ENCODE measurements around the gene METTL16. TPM values are rescaled to one million over a fixed set of nuclear protein-coding genes. Genes with fewer than 3 reads are reported as not detected.

Gene METTL16
- total RNA-seq, 1 experiment from 2014 or later: 54.1 TPM

- TF ChIP-seq, protein P1, sequence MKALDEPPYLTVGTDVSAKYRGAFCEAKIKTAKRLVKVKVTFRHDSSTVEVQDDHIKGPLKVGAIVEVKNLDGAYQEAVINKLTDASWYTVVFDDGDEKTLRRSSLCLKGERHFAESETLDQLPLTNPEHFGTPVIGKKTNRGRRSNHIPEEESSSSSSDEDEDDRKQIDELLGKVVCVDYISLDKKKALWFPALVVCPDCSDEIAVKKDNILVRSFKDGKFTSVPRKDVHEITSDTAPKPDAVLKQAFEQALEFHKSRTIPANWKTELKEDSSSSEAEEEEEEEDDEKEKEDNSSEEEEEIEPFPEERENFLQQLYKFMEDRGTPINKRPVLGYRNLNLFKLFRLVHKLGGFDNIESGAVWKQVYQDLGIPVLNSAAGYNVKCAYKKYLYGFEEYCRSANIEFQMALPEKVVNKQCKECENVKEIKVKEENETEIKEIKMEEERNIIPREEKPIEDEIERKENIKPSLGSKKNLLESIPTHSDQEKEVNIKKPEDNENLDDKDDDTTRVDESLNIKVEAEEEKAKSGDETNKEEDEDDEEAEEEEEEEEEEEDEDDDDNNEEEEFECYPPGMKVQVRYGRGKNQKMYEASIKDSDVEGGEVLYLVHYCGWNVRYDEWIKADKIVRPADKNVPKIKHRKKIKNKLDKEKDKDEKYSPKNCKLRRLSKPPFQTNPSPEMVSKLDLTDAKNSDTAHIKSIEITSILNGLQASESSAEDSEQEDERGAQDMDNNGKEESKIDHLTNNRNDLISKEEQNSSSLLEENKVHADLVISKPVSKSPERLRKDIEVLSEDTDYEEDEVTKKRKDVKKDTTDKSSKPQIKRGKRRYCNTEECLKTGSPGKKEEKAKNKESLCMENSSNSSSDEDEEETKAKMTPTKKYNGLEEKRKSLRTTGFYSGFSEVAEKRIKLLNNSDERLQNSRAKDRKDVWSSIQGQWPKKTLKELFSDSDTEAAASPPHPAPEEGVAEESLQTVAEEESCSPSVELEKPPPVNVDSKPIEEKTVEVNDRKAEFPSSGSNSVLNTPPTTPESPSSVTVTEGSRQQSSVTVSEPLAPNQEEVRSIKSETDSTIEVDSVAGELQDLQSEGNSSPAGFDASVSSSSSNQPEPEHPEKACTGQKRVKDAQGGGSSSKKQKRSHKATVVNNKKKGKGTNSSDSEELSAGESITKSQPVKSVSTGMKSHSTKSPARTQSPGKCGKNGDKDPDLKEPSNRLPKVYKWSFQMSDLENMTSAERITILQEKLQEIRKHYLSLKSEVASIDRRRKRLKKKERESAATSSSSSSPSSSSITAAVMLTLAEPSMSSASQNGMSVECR (CRISPR knock-in tag; IDR thresholded peaks at IDR 0.05; ENCODE audit: borderline replicate concordance): no peak
- TF ChIP-seq ZNF671 (CRISPR knock-in tag; IDR thresholded peaks at IDR 0.05) (no peak), ATF2 (CRISPR knock-in tag; IDR thresholded peaks at IDR 0.05; ENCODE audit: borderline replicate concordance, low read depth) (no peak), MYBL2 (CRISPR knock-in tag; IDR thresholded peaks at IDR 0.05) (no peak), ZNF232 (CRISPR knock-in tag; IDR thresholded peaks at IDR 0.05) (no peak), ETV6 (CRISPR knock-in tag; IDR thresholded peaks at IDR 0.05) (no peak), ZNF423 (CRISPR knock-in tag; IDR thresholded peaks at IDR 0.05) (no peak), EMX1 (CRISPR knock-in tag; IDR thresholded peaks at IDR 0.05) (no peak), ZSCAN18 (CRISPR knock-in tag; IDR thresholded peaks at IDR 0.05) (no peak), MXD4 (CRISPR knock-in tag; IDR thresholded peaks at IDR 0.05; ENCODE audit: borderline replicate concordance) (no peak), CREB1 (CRISPR knock-in tag; IDR thresholded peaks at IDR 0.05) (no peak), HMGA2 (CRISPR knock-in tag; IDR thresholded peaks at IDR 0.05) (no peak), KAT7 (CRISPR knock-in tag; IDR thresholded peaks at IDR 0.05; ENCODE audit: borderline replicate concordance) (no peak)
- TF ChIP-seq, protein P2, sequence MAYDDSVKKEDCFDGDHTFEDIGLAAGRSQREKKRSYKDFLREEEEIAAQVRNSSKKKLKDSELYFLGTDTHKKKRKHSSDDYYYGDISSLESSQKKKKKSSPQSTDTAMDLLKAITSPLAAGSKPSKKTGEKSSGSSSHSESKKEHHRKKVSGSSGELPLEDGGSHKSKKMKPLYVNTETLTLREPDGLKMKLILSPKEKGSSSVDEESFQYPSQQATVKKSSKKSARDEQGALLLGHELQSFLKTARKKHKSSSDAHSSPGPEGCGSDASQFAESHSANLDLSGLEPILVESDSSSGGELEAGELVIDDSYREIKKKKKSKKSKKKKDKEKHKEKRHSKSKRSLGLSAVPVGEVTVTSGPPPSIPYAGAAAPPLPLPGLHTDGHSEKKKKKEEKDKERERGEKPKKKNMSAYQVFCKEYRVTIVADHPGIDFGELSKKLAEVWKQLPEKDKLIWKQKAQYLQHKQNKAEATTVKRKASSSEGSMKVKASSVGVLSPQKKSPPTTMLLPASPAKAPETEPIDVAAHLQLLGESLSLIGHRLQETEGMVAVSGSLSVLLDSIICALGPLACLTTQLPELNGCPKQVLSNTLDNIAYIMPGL (CRISPR knock-in tag; IDR thresholded peaks at IDR 0.05): no peak
- TF ChIP-seq, protein P3, sequence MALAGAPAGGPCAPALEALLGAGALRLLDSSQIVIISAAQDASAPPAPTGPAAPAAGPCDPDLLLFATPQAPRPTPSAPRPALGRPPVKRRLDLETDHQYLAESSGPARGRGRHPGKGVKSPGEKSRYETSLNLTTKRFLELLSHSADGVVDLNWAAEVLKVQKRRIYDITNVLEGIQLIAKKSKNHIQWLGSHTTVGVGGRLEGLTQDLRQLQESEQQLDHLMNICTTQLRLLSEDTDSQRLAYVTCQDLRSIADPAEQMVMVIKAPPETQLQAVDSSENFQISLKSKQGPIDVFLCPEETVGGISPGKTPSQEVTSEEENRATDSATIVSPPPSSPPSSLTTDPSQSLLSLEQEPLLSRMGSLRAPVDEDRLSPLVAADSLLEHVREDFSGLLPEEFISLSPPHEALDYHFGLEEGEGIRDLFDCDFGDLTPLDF (CRISPR knock-in tag; IDR thresholded peaks at IDR 0.05): no peak
These were observed 36.6 kb downstream of the METTL16 start (continued) for GRCh38 chr17:2475056-2475455.

- Mint-ChIP-seq H3K27ac (no peak overlapping the region), H3K9me3 (no peaks in the 10 kb centered on the region), H3K4me1 (no peaks in the 10 kb centered on the region), H3K27me3 (ENCODE audit: low read depth) (no peaks in the 10 kb centered on the region), H3K36me3 (peaks cover 60% of the 10 kb centered on the region), H3K4me3 (no peak overlapping the region)
- DNase-seq (ENCODE audit: low spot score): no peak
- ChIA-PET CTCF (no interaction called here), POLR2A (no interaction called here)
- no peak for ATAC-seq
- TF ChIP-seq RELA (CRISPR knock-in tag; IDR thresholded peaks at IDR 0.05; ENCODE audit: borderline replicate concordance) (no peak), JAZF1 (CRISPR knock-in tag; IDR thresholded peaks at IDR 0.05) (no peak), NR1H2 (CRISPR knock-in tag; IDR thresholded peaks at IDR 0.05) (no peak), ZNF396 (CRISPR knock-in tag; IDR thresholded peaks at IDR 0.05; ENCODE audit: borderline replicate concordance) (no peak), FOXJ3 (CRISPR knock-in tag; IDR thresholded peaks at IDR 0.05; ENCODE audit: borderline replicate concordance) (no peak), ZNF232 (CRISPR knock-in tag; IDR thresholded peaks at IDR 0.05) (no peak), FOXK1 (CRISPR knock-in tag; IDR thresholded peaks at IDR 0.05) (no peak), KAT7 (CRISPR knock-in tag; IDR thresholded peaks at IDR 0.05; ENCODE audit: borderline replicate concordance) (no peak), JUN (CRISPR knock-in tag; IDR thresholded peaks at IDR 0.05) (no peak)
- TF ChIP-seq, protein P4, sequence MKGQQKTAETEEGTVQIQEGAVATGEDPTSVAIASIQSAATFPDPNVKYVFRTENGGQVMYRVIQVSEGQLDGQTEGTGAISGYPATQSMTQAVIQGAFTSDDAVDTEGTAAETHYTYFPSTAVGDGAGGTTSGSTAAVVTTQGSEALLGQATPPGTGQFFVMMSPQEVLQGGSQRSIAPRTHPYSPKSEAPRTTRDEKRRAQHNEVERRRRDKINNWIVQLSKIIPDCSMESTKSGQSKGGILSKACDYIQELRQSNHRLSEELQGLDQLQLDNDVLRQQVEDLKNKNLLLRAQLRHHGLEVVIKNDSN (CRISPR knock-in tag; IDR thresholded peaks at IDR 0.05): no peak
These were observed 37.3 kb downstream of the METTL16 start for GRCh38 chr17:2474371-2474770.
